Stimulated activated CD8-positive, alpha-beta memory T cell treated with anti-CD3 and anti-CD28 coated beads, Interleukin-12 subunit alpha, Interleukin-12 subunit beta, amount 100 ng/mL, for 1 hour (primary cell): ENCODE data around the gene CCDC192.
"Not testable (repeated sequence)": the region's sequence is repeated elsewhere in the genome, so short reads cannot be mapped to it uniquely, and the experiment has no call there.

Experiments
- DNase-seq: peaks from one replicate; pipeline ENCODE4 v3.0.0-alpha.2; 2020; ENCODE audit warnings: low read depth

CCDC192 gene

DNA sequence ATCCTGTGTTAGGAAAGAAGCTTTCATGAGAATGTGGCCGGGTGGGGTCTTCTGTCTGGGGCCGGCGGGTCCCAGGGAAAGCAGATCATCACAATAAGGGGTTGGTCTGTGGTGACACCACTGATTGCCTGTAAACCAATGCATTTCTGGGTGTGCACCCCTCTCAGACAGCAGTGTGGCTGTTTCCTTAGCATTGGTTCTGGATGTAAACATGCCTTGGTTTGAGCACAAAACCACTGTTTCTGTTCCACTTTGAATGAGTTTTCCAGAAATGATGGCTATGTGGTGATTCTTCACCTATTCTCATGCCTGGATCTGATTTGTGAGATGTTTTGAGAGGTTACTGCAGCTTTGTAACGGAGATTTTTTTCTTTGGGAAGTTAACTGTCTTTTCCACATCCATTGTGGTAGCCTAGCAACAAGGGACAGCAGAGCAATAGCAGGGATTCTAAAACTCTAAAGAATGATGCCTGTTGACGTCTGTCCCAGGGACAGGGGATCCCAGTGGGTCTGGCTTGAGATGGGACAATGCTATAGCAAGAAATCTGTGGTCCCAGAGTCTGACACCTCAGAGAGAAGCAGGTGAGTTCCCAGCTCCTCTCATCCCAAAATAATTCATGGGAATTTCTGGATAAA is at the start of gene CCDC192:
CCDC192 (plus strand) TSS at position 466 of the 636 bp plus-strand sequence; CDS start at position 521, 55 bp downstream.
- no peak for DNase-seq

DNA sequence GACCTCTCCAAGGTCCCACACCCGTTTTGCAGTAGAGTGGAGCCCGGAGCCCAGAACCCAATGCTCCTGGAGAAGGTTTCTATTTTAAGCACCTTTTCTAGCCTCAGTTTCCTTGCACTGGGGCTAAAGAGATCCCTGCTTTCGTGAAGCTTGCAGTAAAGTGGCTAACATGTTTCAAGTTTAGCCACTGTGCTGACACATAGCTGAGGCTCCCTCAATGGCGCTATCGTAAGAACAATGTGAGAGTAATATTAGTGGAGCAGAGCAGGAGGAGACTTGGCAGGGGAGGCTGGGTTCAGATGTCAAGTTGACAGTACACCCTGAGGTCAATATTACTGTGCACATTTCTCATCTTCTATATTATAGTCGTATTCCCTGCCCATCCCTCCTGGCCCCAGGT is 46.4 kb upstream of the CCDC192 start:
- DNase-seq = no peak

- no peak for DNase-seq
These were observed 43.0 kb upstream of the CCDC192 start for GRCh38 chr5:127660047-127660733.

- no peak for DNase-seq
These were observed 39.1 kb upstream of the CCDC192 start for GRCh38 chr5:127664093-127664492.

DNA sequence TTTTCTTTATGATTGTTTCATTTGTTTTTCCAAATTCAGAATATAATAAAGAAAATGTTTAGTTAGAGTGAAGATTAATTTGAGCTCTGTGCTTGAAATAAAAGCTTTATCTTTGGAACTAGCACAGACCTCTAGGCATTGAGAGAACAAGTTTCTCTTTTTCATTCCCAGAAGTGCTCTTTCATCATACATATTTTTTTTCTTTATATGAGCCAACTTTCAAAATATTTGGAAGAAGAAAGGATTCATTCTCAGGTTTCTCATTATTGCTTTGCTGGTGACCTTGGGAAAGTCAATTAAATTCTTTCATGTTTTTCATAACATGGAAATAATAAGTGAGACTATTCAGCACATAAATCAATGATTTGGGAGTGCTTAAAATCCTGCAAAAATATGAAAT is 37.5 kb upstream of the CCDC192 start:
- DNase-seq = no peak

GRCh38 chr5:127666043-127666716 is 37.0 kb upstream of the CCDC192 start:
- DNase-seq = no peak

DNA sequence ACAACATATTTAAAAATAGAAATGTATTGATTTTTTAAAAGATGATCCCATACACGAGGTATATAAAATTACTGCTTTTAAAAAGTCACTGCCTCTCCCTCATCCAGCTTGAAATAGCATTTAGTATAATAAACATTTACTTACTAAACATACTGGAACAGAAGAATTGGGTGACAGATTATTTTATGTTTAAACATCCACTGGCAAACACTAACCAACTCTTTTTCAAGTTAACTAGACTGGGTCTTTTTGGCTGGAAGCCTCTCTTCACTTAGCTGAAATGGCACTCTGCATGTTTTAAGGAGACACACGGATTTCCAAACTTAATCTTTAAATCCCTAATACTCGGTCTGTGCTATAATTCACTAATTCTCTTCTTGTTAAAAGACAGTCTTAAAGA is 35.3 kb upstream of the CCDC192 start:
- no peak for DNase-seq

DNA sequence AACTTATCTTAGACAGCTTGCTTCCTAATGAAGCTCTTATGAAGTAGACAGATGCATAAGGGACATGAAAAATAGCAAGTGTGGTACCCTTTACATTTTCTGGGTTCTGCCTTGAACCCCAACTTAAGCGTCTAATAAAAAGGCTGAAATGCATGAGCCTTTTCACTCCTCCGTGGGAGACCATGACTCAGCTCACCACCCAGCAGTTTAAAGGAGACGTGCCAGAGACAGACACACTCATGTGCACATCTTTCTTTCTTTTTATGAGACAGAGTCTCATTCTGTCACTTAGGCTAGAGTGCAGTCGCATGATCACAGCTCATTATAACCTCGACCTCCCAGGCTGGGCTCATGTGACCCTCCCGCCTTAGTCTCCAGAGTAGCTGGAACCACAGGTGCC is 32.0 kb upstream of the CCDC192 start:
- DNase-seq = no peak

GRCh38 chr5:127673117-127673800 is 29.9 kb upstream of the CCDC192 start:
- no peak for DNase-seq

DNA sequence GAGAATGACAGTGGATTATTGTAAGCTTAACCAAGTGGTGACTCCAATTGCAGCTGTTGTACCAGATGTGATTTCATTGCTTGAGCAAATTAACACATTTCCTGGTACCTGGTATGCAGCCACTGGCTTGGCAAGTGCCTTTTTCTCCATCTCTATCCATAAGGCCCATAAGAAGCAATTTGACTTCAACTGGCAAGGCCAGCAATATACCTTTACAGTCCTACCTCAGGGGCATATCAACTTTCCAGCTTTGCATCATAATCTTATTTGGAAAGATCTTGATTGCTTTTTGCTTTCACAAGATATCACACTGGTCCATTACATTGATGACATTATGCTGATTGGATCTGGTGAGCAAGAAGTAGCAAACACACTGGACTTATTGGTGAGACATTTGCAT is 26.2 kb upstream of the CCDC192 start:
- not testable (repeated sequence) for DNase-seq

DNA sequence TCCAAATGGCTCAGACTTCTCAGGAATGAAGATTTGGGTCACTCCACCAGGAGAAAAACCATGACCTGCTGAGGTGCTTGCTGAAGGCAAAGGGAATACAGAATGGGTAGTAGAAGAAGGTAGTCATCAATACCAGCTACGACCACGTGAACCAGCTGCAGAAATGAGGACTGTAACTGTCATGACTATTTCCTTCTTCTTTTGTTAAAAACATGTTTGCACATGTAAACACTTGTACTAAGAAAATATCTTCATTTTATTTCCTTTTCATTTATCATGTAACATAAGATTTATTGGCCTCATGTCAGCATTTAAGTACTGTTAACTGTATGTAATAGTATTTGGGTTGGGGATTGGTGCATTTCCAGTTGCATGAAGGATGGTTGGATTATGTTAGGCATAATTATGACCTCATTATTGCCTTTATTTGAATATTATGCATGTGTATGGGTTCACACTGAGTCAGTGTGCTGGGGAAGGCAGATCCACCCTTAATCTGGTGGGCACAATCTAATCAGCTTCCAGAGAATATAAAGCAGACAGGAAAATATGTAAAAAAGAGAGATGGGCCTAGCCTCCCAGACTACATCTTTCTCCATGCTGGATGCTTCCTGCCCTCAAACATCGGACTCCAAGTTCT is 23.4 kb upstream of the CCDC192 start:
- not testable (repeated sequence) for DNase-seq

GRCh38 chr5:127680595-127680994 is 22.6 kb upstream of the CCDC192 start:
- no peak for DNase-seq

DNA sequence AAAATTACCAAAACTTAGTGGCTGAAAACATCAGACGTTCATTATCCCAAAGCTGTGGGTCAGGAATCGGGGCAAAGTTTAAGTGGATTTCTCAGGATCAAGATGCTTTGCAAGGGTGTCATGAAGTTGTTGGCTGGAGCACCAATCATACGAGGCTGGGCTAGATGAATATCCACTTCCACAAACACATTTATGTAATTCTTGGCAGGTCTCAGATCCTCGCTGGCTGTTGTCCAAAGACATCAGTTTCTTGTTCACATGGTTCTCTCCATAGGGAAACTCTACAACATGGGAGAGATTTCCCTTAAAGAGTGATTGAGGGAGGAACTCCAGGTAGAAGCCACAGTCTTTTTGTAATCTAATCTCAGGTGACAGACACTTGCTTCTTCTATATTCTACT is 20.2 kb upstream of the CCDC192 start:
- no peak for DNase-seq

DNA sequence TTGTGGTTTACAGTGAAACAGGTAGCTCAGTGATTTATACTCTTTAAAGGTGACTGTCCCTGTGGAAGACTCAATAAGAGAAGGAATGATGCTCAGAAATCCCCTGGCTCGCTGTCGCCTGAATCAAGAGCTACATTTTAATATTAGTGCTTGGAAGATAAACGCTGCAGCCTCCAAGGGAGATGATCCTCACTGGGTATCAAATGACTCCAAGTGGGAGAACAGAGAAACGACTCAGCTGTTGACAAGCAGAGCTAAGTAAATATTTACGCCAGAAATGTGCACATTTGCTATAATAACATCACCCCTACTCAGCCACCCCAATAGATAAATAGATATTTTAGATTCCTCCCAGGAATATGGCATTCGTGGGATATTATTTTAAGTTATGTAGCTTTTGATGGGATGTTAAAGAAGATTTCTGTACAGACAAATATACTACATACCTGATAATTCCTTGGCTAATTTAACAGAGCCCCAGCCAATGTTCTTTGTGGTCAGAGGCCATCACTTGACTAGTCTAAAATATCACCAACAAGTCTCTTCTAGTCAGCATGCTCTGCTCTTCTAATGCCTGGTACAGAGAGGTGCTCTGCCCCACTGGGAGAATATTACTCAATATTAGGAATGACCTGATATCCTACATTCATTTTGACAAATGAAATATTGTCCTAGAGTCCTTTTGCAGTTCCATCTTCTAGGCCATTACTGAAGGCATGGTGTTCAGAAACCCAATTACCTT is 18.3 kb upstream of the CCDC192 start:
- no peak for DNase-seq

- no peak for DNase-seq
These were observed 17.5 kb upstream of the CCDC192 start for GRCh38 chr5:127685662-127686061.

GRCh38 chr5:127686424-127686823 is 16.8 kb upstream of the CCDC192 start:
- DNase-seq = no peak

- no peak for DNase-seq
These were observed 8.5 kb upstream of the CCDC192 start for GRCh38 chr5:127694518-127695171.

GRCh38 chr5:127695346-127695745 is 7.8 kb upstream of the CCDC192 start:
- no peak for DNase-seq

- no peak for DNase-seq
These were observed 6.5 kb upstream of the CCDC192 start for GRCh38 chr5:127696683-127697082.

DNA sequence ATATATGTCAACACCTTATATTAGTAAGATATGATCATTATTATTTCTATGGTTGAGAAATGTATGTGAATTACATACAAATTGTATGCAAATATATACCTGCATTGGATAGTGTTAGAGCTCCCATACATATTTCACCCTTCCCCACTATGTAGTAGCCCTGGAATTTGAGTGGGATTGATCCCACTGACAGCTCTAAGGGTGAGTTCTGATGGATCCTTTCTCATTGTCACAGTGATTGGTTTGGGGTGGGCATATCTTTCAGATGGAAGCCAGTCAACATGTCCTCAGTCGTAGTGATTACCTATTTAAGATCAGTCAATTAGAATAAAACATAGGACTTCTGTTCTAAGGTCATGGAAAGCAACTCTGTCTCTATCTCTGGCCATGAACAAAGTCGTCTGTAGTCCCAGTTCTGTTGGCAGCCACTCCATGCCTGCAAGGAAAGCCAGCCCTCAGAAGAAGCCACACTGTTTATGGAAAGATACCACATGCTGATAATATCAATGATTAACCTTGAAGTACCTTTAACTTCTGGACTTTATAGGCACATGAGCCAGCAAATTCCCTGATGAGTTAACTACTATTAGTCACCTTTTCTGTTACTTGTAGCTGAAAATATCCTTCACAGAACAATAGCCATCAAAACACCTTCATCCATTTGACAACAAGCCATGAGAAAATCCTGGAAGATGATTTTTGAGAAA is 5.1 kb upstream of the CCDC192 start:
- no peak for DNase-seq
